Measurements from ENCODE around the gene FOXP3.

Gene FOXP3

GRCh38 chrX:49256268-49256995 lies 8.1 kb downstream of the FOXP3 start:
- in situ Hi-C loops (cut with HindIII; ENCODE audit: low pct_unique_long_range_greater_than_20kb, low sequenced_read_pairs): no loop called here

GRCh38 chrX:49254639-49255038 lies 9.9 kb downstream of the FOXP3 start:
- TF ChIP-seq JUND (IDR thresholded peaks at IDR 0.05; ENCODE audit: low read depth): no peak
- DNase-seq (ENCODE audit: low read depth in 1 of 2, low spot score in 1 of 2): no peak
- in situ Hi-C loops (cut with HindIII; ENCODE audit: low pct_unique_long_range_greater_than_20kb, low sequenced_read_pairs): no loop called here

More at GRCh38 chrX:49256268-49256995, 8.1 kb downstream of the FOXP3 start:
- no peak for DNase-seq (ENCODE audit: low read depth in 1 of 2, low spot score in 1 of 2)
- TF ChIP-seq JUND (IDR thresholded peaks at IDR 0.05; ENCODE audit: low read depth): no peak

GRCh38 chrX:49251325-49251724 lies 13.2 kb downstream of the FOXP3 start:
- in situ Hi-C loops (cut with HindIII; ENCODE audit: low pct_unique_long_range_greater_than_20kb, low sequenced_read_pairs): no loop called here
- no peak for TF ChIP-seq JUND (IDR thresholded peaks at IDR 0.05; ENCODE audit: low read depth)
- DNase-seq (ENCODE audit: low read depth in 1 of 2, low spot score in 1 of 2): no peak

- TF ChIP-seq JUND (IDR thresholded peaks at IDR 0.05; ENCODE audit: low read depth): no peak
- no peak for DNase-seq (ENCODE audit: low read depth in 1 of 2, low spot score in 1 of 2)
- in situ Hi-C loops (cut with HindIII; ENCODE audit: low pct_unique_long_range_greater_than_20kb, low sequenced_read_pairs): no loop called here
These were observed 13.9 kb downstream of the FOXP3 start for GRCh38 chrX:49250578-49250977.

GRCh38 chrX:49250066-49250465 lies 14.4 kb downstream of the FOXP3 start:
- TF ChIP-seq JUND (IDR thresholded peaks at IDR 0.05; ENCODE audit: low read depth): no peak
- DNase-seq (ENCODE audit: low read depth in 1 of 2, low spot score in 1 of 2): no peak
- in situ Hi-C loops (cut with HindIII; ENCODE audit: low pct_unique_long_range_greater_than_20kb, low sequenced_read_pairs): no loop called here

- TF ChIP-seq JUND (IDR thresholded peaks at IDR 0.05; ENCODE audit: low read depth): no peak
- in situ Hi-C loops (cut with HindIII; ENCODE audit: low pct_unique_long_range_greater_than_20kb, low sequenced_read_pairs): no loop called here
- no peak for DNase-seq (ENCODE audit: low read depth in 1 of 2, low spot score in 1 of 2)
These were observed 14.9 kb downstream of the FOXP3 start for GRCh38 chrX:49249616-49250015.

- TF ChIP-seq JUND (IDR thresholded peaks at IDR 0.05; ENCODE audit: low read depth): no peak
- no peak for DNase-seq (ENCODE audit: low read depth in 1 of 2, low spot score in 1 of 2)
- in situ Hi-C loops (cut with HindIII; ENCODE audit: low pct_unique_long_range_greater_than_20kb, low sequenced_read_pairs): no loop called here
These were observed 15.4 kb downstream of the FOXP3 start for GRCh38 chrX:49249071-49249470.

GRCh38 chrX:49247916-49248811 lies 16.3 kb downstream of the FOXP3 start:
- no peak for DNase-seq (ENCODE audit: low read depth in 1 of 2, low spot score in 1 of 2)
- no peak for TF ChIP-seq JUND (IDR thresholded peaks at IDR 0.05; ENCODE audit: low read depth)
- in situ Hi-C loops (cut with HindIII; ENCODE audit: low pct_unique_long_range_greater_than_20kb, low sequenced_read_pairs): no loop called here

GRCh38 chrX:49247346-49247745 lies 17.2 kb downstream of the FOXP3 start:
- in situ Hi-C loops (cut with HindIII; ENCODE audit: low pct_unique_long_range_greater_than_20kb, low sequenced_read_pairs): no loop called here
- TF ChIP-seq JUND (IDR thresholded peaks at IDR 0.05; ENCODE audit: low read depth): no peak
- DNase-seq (ENCODE audit: low read depth in 1 of 2, low spot score in 1 of 2): no peak

- no peak for TF ChIP-seq JUND (IDR thresholded peaks at IDR 0.05; ENCODE audit: low read depth)
- in situ Hi-C loops (cut with HindIII; ENCODE audit: low pct_unique_long_range_greater_than_20kb, low sequenced_read_pairs): no loop called here
- DNase-seq (ENCODE audit: low read depth in 1 of 2, low spot score in 1 of 2): no peak
These were observed 18.0 kb downstream of the FOXP3 start for GRCh38 chrX:49246541-49246940.

- no peak for DNase-seq (ENCODE audit: low read depth in 1 of 2, low spot score in 1 of 2)
- in situ Hi-C loops (cut with HindIII; ENCODE audit: low pct_unique_long_range_greater_than_20kb, low sequenced_read_pairs): no loop called here
- no peak for TF ChIP-seq JUND (IDR thresholded peaks at IDR 0.05; ENCODE audit: low read depth)
These were observed 20.3 kb downstream of the FOXP3 start for GRCh38 chrX:49244207-49244606.

GRCh38 chrX:49243166-49243565 lies 21.3 kb downstream of the FOXP3 start:
- DNase-seq (ENCODE audit: low read depth in 1 of 2, low spot score in 1 of 2): no peak
- no peak for TF ChIP-seq JUND (IDR thresholded peaks at IDR 0.05; ENCODE audit: low read depth)
- in situ Hi-C loops (cut with HindIII; ENCODE audit: low pct_unique_long_range_greater_than_20kb, low sequenced_read_pairs): no loop called here

GRCh38 chrX:49242545-49243066 lies 21.9 kb downstream of the FOXP3 start:
- DNase-seq (ENCODE audit: low read depth in 1 of 2, low spot score in 1 of 2): no peak
- TF ChIP-seq JUND (IDR thresholded peaks at IDR 0.05; ENCODE audit: low read depth): no peak
- in situ Hi-C loops (cut with HindIII; ENCODE audit: low pct_unique_long_range_greater_than_20kb, low sequenced_read_pairs): no loop called here

Measured in T47D (cell line).